Stimulated activated CD8-positive, alpha-beta memory T cell treated with anti-CD3 and anti-CD28 coated beads, Interleukin-12 subunit alpha, Interleukin-12 subunit beta, amount 100 ng/mL, for 24 hours (primary cell): ENCODE data around the gene UBE3C.
"Not testable (repeated sequence)": the region's sequence is repeated elsewhere in the genome, so short reads cannot be mapped to it uniquely, and the experiment has no call there.

Source experiments
- DNase-seq: peaks from one replicate; pipeline ENCODE4 v3.0.0-alpha.2; 2020; ENCODE audit errors: extremely low read depth

The UBE3C gene

DNA sequence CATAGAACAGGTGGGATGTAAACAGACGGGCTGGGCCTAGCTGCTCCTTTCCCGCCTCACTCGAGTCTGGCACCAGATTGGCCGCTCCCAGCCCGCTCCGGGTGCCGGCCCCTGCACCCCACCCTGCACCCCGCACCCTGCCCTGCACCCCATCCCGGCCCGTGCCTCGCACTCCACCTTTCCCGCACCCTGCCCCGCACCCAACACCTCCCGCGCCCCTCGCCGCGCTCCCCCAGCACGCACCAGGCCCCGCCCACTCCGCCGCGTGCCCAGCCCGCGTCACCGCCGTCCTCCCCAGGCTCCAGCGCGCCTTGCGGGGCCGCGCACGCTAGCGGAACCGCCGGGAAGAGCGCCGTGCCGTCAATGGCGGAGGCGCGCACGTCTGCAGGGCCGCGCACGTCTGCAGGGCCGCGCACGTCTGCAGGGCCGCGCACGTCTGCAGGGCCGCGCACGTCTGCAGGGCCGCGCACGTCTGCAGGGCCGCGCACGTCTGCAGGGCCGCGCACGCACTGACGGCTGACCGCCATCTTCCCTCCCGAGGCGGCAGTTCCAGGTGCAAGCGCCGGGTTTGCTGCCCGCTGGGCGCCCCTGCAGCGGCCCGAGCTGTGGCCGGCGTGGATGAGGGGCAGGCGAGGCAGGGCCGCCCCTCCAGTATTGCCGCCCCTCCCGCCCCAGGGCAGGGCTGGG lies at the start of gene UBE3C:
Gene UBE3C (plus strand): TSS at position 503 of the 687 bp plus-strand sequence. CDS start 347 bp downstream, outside the sequence.
- DNase-seq, result peak; percentile 76

DNA sequence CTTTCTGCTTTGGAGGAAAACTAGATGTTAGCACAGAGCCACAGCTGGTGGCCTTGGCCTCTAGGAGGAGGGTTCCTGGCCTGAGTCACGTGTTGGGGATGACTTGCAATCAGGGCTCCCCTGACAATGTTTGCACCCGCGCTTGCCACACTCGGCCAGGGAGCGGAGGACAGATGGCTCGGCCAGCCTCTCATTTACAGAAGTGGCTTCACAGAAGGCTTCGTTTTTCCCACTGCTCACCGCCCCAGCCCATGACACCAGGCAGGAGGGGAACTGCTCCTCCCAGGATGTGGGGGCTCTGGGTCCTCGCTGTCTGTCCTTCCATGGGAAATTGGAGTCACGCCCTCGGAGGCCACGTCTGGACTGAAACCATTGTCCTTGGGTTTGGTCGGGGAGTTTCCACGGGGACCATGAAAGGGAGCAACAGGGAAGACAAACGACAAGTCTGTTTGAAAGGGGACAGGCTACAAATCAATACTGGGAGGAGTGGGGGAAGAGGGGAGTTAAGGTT lies 49.6 kb upstream of the UBE3C start:
- no peak for DNase-seq

DNA sequence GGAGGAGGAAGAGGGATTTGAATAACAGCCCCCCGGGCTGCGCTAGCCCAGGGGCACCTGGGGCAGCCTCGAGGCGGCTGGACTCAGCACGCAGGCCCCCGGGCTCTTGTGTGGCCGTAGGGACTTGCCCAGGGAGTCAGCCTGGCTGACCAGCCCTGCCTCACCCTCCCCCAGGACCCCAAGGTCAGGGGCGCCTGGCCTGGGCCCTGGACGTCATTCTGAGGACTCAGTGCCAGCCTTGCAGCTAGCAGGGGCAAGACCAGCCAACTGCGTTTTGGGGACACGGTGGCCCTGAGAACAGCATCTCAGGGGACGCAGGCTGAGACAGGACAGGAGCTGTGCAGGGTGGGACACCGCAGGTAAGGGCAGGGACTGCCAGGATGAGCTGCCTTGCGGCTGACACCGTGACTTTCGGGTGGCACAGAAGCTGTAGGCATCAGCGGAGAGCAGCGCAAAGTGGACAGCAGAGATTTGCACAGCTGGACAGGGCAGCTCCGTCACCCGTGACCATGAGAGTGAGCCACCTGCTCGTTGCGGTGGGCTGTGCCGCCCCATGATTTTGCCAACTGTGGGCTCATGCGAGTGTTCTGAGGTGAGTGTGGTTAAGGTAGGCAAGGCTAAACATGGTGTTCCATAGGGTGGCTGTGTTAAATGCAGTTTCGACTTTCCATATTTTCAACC lies 48.1 kb upstream of the UBE3C start:
- DNase-seq, result no peak

DNA sequence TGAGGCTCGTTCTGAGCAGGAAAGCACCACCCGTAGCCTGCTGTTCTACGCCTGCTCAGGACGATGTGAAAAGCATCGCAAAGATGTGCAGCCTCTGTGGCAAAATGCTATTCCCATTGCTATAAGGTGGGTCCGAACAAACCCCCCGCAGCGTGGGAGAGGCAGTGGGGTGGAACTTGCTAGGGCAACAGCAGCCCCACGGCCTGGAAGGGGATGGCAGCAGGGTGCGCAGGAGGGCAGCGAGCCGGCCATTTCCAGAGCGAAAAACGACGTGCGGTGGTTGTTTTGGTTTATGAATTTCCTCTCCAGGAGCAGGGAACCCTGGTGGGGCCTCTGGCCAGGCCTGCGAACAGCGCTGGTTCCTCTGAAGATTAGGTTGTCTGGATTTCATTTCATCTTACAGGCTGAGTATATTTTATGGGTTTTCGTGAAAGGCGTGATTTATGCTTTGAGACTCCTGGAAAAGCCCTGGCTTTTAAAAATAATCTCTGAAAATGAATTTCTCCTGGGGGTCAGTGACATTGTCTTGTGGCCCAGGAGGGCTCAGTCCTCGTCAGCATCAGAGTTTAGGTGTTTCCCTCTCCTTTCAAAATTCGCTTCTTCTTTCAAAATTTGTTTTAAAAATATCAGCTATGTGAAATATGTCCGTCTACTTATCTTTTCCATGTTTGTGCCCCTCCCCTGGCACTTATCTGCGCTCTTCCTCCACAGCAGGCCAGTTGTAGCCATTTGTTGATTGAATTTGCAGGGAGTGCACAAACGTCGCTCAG lies 42.3 kb upstream of the UBE3C start:
- DNase-seq, result no peak

DNA sequence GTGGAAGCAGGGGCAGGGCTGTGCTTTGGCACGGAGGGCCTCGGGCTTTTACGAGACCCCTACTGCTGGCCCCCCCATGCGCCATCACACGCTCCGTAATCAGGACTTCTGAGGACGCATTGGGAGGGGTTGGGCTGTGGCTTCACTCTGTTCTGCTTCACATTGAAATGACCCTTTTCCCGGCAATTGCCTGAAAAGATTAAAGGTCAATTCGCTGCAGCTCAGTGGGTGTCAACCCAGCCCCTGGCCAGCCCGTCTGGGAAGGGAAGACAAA lies 41.7 kb upstream of the UBE3C start:
- DNase-seq, result no peak

DNA sequence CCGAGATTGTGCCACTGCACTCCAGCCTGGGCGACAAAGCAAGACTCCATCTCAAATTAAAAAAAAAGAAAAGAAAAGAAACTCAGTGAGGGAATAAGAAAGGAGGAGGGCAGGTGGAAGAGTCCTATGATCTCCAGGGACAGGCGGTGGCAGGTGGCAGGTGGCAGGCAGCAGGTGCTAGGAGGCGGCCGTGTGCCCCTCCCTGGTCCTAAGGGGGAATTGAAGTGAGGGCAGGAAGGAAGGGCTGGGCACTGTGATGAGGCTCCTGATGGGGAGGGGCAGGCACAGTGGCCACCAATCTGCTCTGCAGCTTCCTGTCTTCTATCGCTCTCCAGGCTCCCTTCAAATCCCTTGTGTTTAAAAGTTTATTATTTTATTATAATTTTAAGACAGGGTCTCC lies 41.2 kb upstream of the UBE3C start:
- no peak for DNase-seq

DNA sequence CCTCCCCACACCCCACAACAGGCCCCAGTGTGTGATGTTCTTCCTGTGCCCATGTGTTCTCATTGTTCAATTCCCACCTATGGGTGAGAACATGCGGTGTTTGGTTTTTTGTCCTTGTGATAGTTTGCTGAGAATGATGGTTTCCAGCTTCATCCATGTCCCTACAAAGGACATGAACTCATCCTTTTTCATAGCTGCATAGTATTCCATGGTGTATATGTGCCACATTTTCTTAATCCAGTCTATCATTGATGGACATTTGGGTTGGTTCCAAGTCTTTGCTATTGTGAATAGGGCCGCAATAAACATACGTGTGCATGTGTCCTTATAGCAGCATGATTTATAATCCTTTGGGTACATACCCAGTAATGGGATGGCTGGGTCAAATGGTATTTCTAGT lies 38.7 kb upstream of the UBE3C start:
- DNase-seq, result not testable (repeated sequence)

DNA sequence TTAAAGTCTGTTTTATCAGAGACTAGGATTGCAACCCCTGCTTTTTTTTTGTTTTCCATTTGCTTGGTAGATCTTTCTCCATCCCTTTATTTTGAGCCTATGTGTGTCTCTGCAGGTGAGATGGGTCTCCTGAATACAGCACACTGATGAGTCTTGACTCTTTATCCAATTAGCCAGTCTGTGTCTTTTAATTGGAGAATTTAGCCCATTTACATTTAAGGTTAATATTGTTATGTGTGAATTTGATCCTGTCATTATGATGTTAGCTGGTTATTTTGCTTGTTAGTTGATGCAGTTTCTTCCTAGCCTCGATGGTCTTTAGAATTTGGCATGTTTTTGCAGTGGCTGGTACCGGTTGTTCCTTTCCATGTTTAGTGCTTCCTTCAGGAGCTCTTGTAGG lies 35.1 kb upstream of the UBE3C start:
- DNase-seq, result not testable (repeated sequence)

DNA sequence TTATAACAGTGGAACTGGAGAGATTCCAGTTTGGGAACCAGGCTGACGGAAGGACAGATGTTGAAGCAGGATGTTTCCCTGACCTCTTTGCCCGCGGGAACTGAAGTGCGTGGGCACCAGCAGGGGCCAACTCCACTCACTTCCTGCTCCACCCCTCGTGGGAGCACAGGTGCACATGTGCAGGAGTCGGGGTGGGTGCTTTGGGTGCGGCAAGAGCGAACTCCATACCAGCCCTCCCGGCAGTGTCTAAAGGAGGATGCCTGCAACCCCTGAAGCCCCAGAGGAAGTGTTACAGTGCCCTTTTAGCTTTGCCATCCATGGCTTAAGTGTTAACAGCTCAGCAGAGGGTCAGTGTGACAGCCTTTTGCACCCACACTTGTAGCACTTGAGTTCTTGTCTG lies 27.4 kb upstream of the UBE3C start:
- DNase-seq, result no peak

DNA sequence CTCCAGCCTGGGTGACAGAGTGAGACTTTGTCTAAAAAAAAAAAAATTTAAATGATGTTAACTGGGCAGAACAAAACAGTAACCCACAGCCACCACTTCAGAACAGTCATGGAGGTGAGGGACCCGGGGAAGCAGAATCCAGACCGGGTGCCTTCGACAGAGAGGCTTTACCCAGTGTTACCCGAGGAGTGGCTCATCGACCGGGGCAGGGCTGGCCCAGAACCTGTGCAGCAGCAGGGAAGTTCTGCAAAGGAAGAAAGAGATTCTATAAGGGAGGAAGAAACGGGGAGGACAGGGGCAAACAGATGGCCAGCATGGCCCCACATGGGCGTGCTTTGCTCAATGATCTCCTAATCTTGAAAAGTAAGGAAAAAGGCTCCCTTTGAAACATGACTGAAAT lies 26.0 kb upstream of the UBE3C start:
- no peak for DNase-seq

DNA sequence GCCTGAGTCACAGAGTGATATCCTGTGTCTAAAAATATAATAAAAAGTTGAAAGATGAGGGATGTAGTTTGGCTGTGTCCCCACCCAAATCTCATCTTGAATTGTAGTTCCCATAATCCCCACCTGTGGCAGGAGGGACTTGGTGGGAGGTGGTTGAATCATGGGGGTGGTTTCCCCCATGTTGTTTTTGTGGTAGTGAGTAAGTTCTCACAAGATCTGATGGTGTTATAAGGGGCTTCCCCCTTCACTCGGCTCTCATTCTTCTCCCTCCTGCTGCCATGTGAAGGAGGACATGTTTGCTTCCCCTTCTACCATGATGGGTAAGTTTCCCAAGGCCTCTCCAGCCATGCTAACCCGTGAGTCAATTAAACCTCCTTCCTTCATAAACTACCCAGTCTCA lies 25.1 kb upstream of the UBE3C start:
- DNase-seq, result no peak

DNA sequence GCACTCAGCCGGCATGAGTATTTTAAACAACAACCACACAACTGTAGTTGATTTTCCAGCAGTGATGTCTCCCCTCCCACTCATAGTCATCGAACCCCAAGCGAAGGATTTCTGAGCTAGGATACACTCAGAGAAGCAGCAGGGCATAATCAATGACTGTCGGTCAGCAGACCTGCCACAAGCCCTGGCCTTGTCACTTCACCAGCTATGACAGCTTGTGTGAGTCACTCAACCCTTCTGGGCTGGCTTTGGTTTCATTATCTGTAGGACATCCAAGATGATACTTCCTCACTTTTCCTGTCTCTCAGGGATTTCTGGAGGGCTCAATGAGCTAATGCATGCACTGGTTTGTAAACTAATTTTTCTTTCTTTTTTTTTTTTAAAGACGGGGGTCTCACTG lies 22.0 kb upstream of the UBE3C start:
- DNase-seq, result no peak

DNA sequence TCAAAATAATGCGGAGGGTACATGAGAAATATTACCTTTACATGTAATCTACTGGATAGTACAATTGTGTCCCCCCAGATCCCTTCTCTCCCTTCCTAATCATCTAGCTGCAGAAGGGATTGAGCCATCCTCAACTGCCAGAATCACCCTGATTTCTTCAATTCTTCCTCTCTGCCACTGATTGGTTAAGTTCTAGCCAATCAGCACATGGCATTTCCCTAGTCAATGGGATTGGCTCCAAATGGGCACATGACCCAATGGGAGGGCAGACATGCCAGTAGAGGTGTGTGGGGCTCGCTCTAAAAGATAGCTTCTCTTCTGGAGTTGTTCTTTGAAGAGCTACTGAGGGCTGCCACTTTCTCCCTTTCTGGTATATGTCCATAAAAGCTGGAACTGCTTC lies 20.9 kb upstream of the UBE3C start:
- DNase-seq, result no peak

DNA sequence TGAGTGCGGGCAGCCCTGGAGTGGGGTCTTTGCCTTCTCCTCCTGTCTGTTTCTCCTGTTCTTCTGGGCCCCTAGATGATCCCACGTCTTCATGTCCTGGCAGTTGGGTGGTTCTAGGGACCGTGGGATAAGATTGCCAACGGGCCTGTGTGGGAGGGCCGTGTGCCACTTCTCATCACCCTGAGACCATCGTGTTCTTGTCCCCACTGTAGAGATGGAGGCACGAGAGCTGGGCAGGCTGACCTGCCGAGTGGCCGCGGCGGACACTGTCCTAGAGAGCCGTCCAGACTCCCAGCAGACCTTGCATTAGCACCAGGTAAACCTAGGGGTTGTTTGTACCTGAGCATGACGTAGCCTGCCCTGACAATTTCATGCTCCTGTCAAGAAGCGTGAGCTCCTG lies 18.5 kb upstream of the UBE3C start:
- no peak for DNase-seq

DNA sequence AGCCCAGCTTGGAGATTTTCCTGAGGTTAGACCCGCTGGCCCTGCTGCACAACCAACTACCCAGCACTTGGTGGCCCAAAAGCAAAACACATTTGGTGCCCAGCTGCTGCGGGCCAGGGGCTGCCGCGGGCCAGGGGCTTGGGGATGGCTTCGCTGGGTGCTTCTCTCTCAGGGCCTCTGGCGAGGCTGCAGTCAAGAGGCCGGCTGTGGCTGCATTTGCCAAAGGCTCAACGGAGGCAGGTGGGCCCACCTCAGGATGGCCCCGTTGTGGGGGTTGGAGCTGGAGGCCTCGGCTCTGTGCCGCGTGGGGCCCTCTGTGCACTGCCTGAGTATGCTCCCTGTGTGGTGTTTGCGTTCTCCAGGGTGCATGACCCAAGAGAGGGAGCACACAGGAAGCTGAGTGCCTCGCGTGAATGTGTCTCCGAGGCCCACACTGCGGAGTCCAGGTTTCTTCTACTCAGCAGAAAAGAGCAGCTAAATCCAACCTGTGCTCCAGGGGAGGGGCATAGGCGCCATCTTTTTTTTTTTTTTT lies 17.5 kb upstream of the UBE3C start:
- no peak for DNase-seq

DNA sequence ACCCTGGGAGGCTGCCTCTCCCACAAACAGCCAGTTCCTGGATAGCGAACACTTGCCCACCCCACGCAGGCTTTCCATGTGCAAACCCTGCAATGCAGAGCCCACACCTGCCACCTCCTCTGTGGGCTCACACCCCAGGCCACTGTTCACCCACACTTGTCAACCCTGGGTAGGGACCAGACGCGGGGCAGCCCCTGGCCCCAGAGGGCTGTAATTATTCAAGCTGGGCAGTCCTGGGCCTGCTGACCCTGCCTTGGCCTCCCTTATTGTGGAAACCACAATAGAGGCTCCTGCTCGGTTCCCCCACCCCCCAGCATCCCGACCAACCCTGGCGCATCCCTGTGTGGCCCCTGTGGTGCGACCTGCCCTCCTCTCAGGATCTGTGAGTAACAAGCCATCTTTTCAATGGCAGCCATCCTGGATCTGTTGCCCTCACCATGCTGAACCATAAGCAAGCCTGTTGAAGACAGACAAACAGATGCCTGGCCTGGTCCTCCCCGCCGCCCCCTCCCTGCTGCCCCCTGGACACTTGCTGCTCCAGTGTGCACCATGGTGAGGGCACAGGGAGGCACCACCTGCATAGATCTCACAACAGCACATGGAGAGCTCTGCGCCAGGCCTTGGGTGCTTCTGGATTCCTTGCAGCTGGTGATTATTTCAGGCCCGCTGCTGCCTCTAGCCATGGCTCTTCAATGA lies 15.8 kb upstream of the UBE3C start:
- DNase-seq, result no peak

DNA sequence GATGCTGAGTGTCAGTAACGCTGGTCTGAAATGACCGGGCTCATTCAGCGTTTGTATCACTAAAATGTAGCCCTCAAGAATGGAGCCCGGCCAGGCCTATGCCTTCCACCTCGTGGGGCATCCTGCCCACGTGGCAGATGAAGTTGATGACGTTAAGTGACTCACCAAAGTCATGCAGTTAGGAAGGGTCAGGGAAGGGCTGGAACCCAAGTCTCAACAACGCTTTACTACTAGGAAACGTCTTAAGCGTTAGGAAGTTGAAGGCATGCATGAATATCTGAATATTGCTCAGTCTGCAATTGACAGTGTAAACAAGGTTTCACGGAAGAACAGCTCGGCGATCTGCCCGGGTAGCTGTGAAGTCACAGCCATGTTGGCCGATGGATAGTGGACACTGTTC lies 14.0 kb upstream of the UBE3C start:
- DNase-seq, result no peak

DNA sequence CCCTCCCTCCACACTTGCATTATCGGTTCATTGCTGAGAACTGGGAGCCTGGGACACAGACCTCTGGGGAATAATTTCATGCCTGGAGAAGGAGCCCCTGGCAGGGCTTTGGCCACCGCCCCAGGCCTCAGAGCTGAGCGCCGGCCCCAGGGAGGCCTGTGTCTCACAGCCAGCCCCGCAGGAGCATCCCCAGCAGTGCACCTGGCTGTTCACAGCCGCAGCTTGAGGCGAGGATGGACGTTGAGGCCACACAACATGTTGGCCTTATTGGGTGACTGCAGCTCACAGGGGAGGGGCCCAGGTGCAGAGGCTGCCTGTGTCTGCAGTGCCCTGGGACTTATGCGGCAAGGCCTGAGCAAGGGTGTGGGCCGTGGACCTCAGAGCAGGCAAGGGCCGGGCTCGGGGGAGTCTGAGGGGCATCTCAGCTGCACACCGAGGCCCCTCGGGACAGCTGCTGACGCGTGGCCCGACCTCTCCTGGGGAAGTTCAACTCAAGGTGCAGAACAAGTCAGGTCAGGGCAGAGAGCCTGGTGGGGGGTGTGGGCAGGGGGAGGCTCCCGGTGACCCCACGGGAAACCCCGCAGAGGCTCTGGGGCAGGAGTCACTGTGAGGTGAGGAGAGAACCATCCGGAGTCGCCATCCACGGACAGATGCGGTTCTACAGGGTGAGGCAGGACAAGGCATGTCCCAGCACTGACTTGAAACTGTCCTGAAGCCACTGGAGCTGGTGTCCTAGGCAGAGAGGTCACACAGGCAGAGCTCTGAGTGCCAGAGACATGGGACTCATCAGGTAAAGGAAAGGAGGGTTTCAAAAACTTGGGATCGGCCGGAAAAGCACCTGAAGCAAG lies 13.1 kb upstream of the UBE3C start:
- no peak for DNase-seq

DNA sequence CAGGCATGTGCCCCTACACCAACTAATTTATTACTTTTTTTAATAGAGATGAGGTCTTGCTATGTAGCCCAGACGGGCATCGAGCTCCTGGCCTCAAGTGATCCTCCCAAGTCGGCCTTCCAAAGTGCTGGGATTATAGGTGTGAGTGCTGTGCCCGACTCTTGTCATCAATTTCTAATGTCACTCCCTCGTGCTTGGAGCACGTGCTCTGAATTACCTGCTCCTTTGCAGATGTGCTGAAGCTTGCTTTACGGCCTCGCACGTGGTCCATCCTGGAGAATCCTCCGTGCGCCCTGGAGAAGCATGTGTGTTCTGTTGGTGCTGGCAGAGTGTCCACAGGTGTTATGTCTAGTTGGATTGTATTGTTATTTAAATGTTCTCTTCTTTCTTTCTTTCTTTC lies 11.8 kb upstream of the UBE3C start:
- no peak for DNase-seq

DNA sequence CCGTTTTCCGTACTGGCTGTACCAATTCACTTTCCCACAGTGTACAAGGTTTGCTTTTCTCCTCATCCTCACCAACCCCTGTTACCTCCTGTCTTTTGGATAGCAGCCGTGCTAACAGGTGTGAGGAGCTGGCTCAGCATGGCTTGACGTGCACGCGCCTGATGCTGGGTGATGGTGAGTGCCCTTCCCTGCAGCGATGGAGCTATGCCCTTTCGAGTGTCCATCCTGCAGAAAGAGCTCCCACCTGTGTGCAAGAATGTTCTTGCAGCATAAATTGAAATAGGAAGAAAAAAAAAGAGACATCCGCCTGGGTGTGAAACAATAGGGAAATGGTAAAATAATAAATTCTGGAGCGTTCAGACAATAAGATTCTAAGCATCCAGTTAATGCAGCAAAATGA lies 9.5 kb upstream of the UBE3C start:
- DNase-seq, result no peak

DNA sequence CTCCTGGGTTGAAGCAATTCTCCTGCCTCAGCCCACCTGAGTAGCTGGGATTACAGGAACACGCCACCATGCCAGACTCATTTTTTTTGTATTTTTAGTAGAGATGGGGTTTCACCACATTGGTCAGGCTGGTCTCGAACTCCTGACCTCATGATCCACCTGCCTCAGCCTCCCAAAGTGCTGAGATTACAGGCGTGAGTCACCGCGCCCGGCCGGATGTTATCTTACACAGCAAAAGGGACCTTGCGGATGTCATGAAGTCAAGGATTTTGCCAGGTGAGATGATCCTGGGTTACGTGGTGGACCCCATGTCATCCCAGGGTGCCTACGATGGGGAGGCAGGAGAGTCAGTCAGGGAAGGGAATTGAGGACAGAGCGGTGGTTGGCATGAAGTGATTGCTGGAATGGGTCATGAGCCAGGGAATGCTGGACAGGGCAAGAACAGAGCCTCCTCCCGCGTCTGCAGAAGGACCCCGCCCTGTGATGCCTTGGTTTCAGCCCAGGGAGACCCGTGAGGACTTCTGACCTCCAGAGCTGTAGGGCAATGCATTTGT lies 8.7 kb upstream of the UBE3C start:
- DNase-seq, result no peak
